ENCODE data around the gene PARP2. TPM values are rescaled to one million over a fixed set of nuclear protein-coding genes. Genes with fewer than 3 reads are reported as not detected.

The PARP2 gene
- total and polyA plus RNA-seq, 2 of the 8 experiments (the other 6 are each of a cell fraction or from before 2014, with no cell fraction given): 27.7 to 41.7 TPM

GRCh38 chr14:20329355-20329754 is 14.1 kb upstream of the PARP2 start (continued):
- TF ChIP-seq SP4 (IDR thresholded peaks at IDR 0.05; ENCODE audit: low read length): no peak
- TF ChIP-seq, protein P1, sequence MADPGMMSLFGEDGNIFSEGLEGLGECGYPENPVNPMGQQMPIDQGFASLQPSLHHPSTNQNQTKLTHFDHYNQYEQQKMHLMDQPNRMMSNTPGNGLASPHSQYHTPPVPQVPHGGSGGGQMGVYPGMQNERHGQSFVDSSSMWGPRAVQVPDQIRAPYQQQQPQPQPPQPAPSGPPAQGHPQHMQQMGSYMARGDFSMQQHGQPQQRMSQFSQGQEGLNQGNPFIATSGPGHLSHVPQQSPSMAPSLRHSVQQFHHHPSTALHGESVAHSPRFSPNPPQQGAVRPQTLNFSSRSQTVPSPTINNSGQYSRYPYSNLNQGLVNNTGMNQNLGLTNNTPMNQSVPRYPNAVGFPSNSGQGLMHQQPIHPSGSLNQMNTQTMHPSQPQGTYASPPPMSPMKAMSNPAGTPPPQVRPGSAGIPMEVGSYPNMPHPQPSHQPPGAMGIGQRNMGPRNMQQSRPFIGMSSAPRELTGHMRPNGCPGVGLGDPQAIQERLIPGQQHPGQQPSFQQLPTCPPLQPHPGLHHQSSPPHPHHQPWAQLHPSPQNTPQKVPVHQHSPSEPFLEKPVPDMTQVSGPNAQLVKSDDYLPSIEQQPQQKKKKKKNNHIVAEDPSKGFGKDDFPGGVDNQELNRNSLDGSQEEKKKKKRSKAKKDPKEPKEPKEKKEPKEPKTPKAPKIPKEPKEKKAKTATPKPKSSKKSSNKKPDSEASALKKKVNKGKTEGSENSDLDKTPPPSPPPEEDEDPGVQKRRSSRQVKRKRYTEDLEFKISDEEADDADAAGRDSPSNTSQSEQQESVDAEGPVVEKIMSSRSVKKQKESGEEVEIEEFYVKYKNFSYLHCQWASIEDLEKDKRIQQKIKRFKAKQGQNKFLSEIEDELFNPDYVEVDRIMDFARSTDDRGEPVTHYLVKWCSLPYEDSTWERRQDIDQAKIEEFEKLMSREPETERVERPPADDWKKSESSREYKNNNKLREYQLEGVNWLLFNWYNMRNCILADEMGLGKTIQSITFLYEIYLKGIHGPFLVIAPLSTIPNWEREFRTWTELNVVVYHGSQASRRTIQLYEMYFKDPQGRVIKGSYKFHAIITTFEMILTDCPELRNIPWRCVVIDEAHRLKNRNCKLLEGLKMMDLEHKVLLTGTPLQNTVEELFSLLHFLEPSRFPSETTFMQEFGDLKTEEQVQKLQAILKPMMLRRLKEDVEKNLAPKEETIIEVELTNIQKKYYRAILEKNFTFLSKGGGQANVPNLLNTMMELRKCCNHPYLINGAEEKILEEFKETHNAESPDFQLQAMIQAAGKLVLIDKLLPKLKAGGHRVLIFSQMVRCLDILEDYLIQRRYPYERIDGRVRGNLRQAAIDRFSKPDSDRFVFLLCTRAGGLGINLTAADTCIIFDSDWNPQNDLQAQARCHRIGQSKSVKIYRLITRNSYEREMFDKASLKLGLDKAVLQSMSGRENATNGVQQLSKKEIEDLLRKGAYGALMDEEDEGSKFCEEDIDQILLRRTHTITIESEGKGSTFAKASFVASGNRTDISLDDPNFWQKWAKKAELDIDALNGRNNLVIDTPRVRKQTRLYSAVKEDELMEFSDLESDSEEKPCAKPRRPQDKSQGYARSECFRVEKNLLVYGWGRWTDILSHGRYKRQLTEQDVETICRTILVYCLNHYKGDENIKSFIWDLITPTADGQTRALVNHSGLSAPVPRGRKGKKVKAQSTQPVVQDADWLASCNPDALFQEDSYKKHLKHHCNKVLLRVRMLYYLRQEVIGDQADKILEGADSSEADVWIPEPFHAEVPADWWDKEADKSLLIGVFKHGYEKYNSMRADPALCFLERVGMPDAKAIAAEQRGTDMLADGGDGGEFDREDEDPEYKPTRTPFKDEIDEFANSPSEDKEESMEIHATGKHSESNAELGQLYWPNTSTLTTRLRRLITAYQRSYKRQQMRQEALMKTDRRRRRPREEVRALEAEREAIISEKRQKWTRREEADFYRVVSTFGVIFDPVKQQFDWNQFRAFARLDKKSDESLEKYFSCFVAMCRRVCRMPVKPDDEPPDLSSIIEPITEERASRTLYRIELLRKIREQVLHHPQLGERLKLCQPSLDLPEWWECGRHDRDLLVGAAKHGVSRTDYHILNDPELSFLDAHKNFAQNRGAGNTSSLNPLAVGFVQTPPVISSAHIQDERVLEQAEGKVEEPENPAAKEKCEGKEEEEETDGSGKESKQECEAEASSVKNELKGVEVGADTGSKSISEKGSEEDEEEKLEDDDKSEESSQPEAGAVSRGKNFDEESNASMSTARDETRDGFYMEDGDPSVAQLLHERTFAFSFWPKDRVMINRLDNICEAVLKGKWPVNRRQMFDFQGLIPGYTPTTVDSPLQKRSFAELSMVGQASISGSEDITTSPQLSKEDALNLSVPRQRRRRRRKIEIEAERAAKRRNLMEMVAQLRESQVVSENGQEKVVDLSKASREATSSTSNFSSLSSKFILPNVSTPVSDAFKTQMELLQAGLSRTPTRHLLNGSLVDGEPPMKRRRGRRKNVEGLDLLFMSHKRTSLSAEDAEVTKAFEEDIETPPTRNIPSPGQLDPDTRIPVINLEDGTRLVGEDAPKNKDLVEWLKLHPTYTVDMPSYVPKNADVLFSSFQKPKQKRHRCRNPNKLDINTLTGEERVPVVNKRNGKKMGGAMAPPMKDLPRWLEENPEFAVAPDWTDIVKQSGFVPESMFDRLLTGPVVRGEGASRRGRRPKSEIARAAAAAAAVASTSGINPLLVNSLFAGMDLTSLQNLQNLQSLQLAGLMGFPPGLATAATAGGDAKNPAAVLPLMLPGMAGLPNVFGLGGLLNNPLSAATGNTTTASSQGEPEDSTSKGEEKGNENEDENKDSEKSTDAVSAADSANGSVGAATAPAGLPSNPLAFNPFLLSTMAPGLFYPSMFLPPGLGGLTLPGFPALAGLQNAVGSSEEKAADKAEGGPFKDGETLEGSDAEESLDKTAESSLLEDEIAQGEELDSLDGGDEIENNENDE (IDR thresholded peaks at IDR 0.05; ENCODE audit: insufficient replicate concordance, low read length): no peak
- no peak for TF ChIP-seq POLR2AphosphoS5 (IDR thresholded peaks at IDR 0.05; ENCODE audit: low read depth, low read length)
- TF ChIP-seq TCF12 (IDR thresholded peaks at IDR 0.05; ENCODE audit: low read depth, low read length): no peak

Measured in H1 (cell line).